HG03159 (cell line): ENCODE data around the gene RNPS1.

Experiments
- ATAC-seq: cut with Tn5 transposase; IDR thresholded peaks from one replicate; pipeline ENCODE4 v1.9.1; 2021; ENCODE audit warnings: mild to moderate bottlenecking, moderate library complexity; ENCODE audit not compliant: unreplicated experiment

The RNPS1 gene

DNA sequence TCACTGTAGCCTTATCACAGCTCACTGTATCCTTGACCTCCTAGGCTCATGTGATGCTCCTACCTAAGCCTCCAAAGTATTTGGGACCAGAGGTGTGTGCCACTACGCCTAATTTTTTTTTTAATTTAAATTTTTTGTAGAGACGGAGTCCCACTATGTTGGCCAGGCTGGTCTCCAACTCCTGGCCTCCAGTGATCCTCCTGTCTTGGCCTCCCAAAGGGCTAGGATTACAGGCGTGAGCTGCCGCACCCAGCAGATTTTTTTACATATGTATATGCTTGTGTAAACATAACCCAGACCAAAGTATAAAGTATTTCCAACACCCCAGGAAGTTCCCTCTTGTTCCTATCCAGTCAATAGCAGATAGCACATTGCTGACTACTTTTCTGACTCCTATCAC lies 51.6 kb downstream of the RNPS1 start:
- ATAC-seq, result no peak

DNA sequence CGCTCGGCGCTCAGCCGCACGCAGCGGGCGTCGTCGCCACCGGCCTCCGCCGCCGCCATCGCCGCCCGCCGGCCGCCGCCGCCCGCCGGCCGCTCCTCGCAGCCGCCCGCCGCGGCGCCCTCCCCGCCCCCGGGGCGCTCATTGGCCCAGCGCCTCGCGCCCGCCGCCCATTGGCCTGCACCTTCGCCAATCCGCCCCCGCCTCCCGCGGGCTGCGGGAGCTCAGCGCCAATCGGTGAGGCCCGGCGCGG lies 53.3 kb downstream of the RNPS1 start, which contains the start of gene PGP:
Gene PGP, minus strand, starts transcription at position 122 of the 250 bp plus-strand sequence. Its CDS starts 63 bp downstream, at position 59.
- peak; percentile 89 for ATAC-seq

DNA sequence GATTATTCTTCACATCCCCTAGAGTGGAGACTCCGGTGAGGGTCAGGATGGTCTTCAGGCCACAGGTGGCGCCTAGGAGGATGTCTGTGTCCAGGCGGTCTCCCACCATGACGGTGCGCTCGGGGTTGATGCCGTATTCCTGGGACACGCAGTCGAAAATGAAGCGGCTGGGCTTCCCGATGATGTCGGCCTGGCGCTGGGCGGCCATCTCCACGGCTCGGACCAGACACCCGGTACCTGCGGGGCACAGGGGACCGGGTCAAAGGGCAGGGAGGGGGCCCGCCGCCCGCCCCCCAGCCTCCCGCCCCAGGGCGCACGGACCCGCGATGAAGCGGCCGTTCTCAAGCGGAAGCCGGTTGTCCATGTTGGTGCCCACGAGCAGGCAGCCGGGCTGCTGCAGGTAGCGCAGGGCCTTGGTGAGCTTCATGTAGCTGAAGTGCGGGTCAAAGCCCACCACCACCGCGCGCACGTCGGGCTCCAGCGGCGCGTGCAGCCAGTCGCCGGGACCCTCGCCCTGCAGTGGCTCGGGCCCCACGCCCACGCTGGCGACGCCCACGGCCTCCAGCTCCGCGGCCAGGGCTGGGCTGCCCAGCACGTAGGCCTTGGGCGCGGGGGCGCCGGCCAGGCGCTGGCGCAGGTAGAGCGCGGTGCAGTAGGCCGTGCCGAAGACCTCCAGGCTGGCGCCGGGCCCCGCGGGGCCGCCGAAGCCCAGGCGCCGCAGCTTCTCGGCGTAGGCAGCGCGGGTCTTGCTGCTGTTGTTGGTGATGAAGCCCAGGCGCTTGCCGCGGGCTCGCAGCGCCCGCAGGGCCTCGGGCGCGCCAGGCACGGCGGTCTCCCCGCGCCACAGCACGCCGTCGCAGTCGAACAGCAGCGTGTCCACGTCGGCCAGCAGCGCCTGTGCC lies 53.9 kb downstream of the RNPS1 start:
- no peak for ATAC-seq

DNA sequence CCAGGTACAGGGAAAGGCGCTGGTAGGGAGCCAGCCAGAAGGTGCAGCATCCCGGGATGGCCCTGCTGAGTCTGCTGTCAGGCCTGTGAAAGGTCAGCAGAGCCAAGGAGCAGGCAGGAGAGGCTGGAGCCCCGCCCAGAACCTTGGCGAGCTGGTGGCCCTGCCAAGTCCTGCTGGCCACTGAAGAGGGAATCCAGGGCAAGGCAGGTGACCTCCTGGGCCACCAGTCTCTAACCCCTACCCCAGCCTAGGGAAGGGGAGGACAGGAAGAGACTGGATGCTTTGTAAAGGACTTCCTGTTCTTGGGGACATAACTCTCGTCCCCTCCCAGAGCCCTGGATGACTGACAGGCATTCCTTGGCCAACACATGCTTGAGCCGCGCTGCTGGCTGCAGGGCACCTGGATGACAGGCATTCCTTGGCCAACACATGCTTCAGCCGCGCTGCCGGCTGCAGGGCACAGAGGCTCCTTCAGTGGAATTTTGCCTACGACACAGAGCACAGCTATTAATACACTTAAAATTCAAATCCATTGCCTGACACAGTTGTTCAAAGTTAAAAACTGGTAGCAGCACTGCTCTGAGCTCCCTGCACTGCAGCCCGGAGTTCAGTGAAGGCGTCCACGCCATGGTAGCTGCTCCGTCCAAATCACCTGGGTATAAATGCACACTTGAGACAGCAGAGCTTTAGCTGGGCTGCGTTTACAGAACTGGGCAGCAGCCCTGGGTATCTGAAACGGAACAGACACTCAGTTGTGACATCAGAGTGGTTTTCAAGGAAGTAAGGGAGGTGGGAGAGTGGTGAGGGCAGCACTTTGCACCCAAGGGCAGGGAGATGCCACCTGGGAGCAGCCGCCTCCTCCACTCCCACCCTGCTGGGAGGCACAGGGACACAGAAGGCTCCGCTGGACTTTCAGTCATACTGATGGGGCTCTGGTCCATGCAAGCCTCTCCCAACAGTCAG lies 55.3 kb downstream of the RNPS1 start:
- no peak for ATAC-seq

- no peak for ATAC-seq
Observed at GRCh38 chr16:2211923-2212347, 56.0 kb downstream of the RNPS1 start.

DNA sequence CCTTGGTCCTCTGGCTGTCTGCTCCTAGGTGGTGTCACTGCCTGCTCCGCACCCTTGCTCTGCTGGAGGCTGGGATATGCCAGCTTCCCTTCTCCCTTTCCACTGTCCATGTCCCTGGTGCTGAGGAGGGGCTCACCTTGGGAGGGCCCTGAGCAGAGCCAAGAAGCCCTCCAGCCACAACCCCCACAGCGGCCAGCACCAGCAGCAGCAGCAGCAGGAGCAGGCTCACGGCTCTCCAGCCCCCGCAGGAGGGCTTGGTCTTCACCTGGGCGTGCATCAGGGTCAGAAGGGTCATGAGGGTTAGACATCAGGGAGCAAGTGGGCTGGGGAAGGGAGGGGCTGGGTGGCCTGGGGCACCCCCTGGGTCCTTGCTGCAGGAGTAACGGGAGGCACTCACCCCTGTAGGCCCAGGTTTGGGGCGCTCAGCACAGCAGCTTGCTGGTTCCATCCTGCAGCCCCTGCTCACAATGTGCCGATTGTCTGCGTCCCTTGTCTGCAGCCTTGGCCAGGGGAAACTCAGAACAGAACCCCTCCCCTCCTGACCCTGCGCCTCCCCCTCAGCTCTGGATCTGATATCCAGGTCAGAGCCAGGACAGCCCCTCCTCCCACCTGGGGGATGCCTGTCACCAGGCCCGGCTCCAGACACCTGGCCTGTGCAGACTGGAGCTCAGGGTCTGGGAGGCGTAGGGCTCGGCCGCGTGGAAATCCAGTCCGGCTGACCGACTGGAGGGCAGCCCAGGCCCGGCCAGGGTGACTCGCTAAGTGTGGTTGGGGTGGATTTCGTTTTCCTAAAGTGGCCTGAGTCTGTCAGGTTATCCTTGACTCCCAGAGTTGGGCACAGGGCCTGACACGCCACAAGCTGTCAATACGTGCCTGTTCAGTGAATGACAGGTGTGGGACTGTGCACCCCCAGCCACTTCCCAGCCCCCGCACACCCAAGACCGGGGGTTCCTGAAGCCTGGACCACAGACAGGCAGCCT lies 57.2 kb downstream of the RNPS1 start, which contains the start of gene BRICD5:
Gene BRICD5, minus strand, starts transcription at position 478 of the 980 bp plus-strand sequence. Its CDS starts 30 bp downstream, at position 448.
- ATAC-seq, result no peak

- ATAC-seq, result no peak
Observed at GRCh38 chr16:2210009-2210332, 58.0 kb downstream of the RNPS1 start.

DNA sequence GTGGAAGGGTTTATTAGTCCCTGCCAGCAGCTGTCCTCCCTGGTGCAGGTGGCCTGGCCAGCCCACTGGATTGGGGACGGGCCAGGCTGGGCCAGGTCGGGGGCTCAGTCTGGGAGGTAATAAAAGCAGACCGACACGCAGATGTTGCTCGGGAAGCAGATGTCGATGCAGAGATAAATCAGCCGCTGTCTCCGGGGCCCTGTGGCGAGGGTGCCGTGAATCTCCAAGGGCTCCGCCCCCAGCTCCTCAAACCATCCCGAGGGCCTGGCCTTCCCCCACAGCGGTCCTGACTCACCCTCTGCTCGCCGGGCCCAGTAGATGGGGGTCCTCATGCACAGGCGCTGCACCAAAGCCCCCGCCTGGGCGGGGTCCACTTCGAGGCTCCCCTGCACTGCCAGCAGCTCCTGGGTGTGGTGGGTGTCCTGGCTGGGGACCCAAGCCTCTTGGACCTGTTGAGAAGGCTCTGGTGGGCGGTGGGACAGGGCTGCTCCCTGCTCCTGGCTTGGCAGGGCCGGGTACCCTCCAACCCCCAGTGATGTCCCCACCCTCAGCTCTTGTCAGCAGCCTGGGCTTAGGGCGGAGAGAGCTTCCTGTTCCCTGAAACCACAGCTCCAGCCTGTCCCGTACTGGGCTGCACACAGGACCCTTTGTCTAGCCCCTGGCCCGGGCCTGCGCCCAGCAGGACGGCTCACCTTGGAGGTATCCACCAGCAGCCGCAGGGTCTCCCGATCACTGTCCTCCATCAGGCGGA lies 58.5 kb downstream of the RNPS1 start:
- ATAC-seq, result no peak

- no peak for ATAC-seq
Observed at GRCh38 chr16:2208772-2209171, 59.2 kb downstream of the RNPS1 start.

- no peak for ATAC-seq
Observed at GRCh38 chr16:2208308-2208707, 59.6 kb downstream of the RNPS1 start.

DNA sequence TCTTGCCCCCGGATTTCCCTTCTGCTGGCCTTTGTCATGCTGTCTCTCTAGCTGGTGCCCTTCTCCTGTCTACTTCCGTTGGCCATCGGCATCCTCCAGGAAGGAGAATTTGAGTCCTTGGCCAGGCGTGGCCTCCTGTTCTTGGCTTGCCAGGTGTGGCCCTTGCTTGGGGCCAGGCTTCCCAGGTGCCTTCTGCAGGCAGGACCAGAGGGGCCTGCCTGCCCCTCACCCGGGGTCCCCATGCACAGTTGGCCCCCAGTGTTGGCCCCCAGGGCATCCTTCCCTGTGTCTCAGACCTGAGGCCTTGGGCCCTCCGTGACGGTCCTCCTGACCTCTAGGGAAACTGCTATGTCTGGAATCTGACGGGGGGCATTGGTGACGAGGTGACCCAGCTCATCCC lies 60.1 kb downstream of the RNPS1 start:
- no peak for ATAC-seq

DNA sequence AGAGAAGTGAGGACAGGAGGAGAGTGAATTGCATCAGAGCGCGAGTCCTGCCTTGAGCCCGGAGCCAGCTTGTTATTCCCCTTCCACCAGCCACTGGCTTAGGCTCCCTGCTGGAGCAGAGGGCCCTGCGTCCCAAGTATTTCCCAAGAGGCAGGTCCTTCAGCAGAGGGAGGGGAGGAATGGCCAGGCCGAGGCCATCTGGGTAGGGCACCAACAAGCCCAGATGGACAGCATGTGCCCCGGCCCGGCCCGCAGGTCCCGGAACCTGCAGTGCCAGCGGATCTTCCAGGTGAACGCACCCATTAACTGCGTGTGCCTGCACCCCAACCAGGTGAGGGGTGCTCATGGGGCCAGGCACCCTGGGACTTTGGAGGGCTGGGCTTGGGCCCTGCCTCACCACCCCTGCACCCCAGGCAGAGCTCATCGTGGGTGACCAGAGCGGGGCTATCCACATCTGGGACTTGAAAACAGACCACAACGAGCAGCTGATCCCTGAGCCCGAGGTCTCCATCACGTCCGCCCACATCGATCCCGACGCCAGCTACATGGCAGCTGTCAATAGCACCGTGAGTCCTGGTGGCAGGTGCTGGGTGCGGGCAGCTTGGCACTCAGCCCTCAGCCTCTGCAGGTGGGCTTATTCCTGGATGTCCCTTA lies 61.0 kb downstream of the RNPS1 start:
- ATAC-seq, result no peak

GRCh38 chr16:2206420-2206779 lies 61.5 kb downstream of the RNPS1 start:
- no peak for ATAC-seq

GRCh38 chr16:2205967-2206313 lies 62.0 kb downstream of the RNPS1 start:
- peak; percentile 9 for ATAC-seq

DNA sequence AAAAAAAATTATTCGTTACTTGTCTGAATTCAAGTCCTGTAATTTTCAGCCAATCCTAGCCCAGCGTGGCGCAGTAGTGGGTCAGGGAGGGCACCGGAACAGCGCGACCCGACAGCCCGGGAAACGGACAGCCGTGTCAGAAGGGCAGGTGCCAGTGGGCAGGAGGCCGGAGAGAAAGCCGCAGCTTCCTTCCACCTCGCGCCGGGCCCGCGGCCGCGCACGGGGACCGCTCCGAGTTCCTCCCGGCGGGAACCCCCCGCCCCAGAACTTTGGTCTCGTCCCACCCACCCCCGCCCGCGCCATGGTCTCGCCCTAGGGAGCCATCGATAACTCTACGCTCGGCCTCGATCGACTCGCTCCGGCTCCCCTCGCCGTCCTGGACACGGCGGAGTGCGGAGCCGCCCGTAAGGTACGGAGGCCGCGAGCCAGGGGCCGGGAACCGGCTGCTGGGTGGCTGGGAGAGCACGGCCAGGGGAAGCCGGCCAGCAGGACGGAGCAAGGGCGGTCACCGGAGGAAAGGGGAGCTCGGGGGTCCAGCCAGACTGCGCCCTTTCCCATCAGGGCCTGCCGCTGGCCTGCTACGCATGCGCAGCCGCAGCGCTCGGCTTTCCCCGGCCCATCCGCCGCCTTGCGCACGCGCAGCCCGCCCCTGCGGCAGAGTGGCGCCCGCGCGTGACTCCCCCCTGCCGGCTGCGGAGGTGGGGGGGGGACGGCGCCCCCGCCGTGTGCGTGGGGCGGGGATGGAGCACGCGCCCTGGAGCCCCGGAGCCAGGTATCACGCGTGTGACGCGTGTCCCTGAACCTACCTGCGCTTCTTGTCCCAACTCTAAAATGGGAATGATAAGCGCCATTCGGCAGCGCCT lies 62.6 kb downstream of the RNPS1 start, which contains the start of gene MLST8:
Gene MLST8, plus strand, starts transcription at position 351 of the 863 bp plus-strand sequence. CDS start 632 bp downstream, outside the sequence.
- ATAC-seq, result peak; percentile 70

DNA sequence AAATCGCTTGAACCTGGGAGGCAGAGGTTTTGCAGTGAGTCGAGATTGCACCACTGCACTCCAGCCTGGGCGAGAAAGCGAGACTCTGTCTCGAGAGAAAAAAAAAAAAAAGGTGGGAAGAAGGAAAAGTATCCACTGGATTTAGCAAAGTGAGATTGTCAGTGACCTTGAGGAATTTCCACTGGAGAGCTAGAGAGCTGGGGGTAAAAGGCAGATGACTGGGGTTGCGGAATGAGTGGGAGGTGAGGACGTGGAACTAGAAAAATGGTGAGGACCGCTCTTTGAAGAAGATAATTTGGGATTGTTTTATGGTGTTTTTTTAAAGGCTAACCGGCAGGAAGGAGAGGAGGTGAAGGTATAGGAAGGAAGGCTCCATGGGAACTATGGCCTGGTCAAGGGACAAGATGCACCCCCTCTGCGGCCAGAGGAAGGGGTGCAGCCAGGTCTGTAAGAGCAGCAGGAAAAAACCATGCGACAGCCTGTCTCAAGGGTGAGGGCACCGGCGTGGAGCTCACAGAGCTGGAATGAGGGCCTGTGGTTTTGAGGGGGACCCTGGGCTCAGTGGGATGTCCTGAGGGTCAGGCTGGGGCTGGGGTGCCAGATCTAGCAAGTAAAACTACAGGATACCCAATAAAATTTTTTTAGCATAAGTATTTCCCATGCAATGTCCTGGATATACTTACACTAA lies 63.4 kb downstream of the RNPS1 start:
- no peak for ATAC-seq
